ENCODE measurements around the gene METRN.

- TF ChIP-seq POLR2A (IDR thresholded peaks at IDR 0.05): no peak
- no peak for TF ChIP-seq CTCF (IDR thresholded peaks at IDR 0.05)
These were observed 12.6 kb upstream of the METRN start for GRCh38 chr16:702341-702740.
